Measurements from ENCODE around the gene CYP4F3. TPM values are rescaled to one million over a fixed set of nuclear protein-coding genes. Genes with fewer than 3 reads are reported as not detected.
A peak's percentile ranks its signal among the peaks of the same experiment; 100 is the strongest.

The CYP4F3 gene
- total RNA-seq, 1 donor from 2014 or later, result not detected

DNA sequence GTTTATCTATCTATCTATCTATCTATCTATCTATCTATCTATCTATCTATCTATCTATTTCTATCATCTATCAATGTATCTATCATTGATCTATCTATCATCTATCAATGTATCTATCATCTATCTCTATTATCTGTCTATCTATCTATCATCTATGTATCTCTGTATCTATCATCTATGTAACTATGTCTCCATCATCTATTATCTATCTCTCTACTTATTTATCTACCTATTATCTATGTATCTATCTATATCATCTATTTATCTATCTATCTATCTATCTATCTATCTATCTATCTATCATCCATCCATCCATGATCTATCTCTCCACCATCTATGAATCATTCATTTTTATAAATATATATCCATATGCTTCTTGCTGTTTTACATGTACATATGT lies 15.8 kb downstream of the CYP4F3 start:
- DNase-seq (ENCODE audit: low spot score), result no peak
- H3K36me3 Mint-ChIP-seq (ENCODE audit: low read depth, unreplicated experiment), result peaks cover 3% of the 10 kb centered on the region
- peaks cover 43% of the 10 kb centered on the region for H3K9me3 Mint-ChIP-seq (ENCODE audit: unreplicated experiment)

GRCh38 chr19:15663247-15663646 lies 22.6 kb downstream of the CYP4F3 start:
- DNase-seq (ENCODE audit: low spot score), result no peak
- Mint-ChIP-seq H3K4me3 (ENCODE audit: unreplicated experiment) (no peak overlapping the region), H3K4me1 (ENCODE audit: unreplicated experiment) (no peaks in the 10 kb centered on the region), H3K27ac (ENCODE audit: unreplicated experiment) (no peak overlapping the region), H3K9me3 (ENCODE audit: unreplicated experiment) (peaks cover 41% of the 10 kb centered on the region), H3K27me3 (ENCODE audit: unreplicated experiment) (peaks cover 6% of the 10 kb centered on the region), H3K36me3 (ENCODE audit: low read depth, unreplicated experiment) (peaks cover 4% of the 10 kb centered on the region)
- no peak for TF ChIP-seq CTCF (IDR thresholded peaks at IDR 0.05; ENCODE audit: unreplicated experiment)

More for the DNA sequence above, 15.8 kb downstream of the CYP4F3 start:
- no peak overlapping the region for H3K27ac Mint-ChIP-seq (ENCODE audit: unreplicated experiment)
- H3K4me1 Mint-ChIP-seq (ENCODE audit: unreplicated experiment), result no peaks in the 10 kb centered on the region
- H3K27me3 Mint-ChIP-seq (ENCODE audit: unreplicated experiment), result peaks cover 8% of the 10 kb centered on the region
- no peak overlapping the region for H3K4me3 Mint-ChIP-seq (ENCODE audit: unreplicated experiment)
- TF ChIP-seq CTCF (IDR thresholded peaks at IDR 0.05; ENCODE audit: unreplicated experiment), result no peak

- H3K4me3 Mint-ChIP-seq (ENCODE audit: unreplicated experiment), result no peak overlapping the region
- peaks cover 8% of the 10 kb centered on the region for H3K36me3 Mint-ChIP-seq (ENCODE audit: low read depth, unreplicated experiment)
- no peak overlapping the region for H3K27ac Mint-ChIP-seq (ENCODE audit: unreplicated experiment)
These were observed 25.5 kb downstream of the CYP4F3 start for GRCh38 chr19:15666186-15666585.

DNA sequence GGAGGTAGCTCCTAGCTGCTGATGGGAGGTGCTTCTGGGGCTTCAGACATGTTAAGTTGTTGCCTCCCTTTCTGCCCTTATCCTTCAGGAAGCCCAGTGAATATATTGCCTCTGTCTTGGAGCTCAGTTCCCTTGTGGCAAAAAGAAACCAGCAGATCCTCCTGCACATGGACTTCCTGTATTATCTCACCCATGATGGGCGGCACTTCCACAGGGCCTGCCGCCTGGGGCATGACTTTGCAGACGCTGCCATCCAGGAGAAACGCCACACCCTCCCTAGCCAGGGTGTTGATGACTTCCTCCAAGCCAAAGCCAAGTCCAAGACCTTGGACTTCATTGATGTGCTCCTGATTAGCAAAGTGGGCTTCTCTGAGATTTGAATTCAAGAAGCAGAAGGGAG lies 26.2 kb downstream of the CYP4F3 start:
- Mint-ChIP-seq H3K4me3 (ENCODE audit: unreplicated experiment) (no peak overlapping the region), H3K4me1 (ENCODE audit: unreplicated experiment) (no peaks in the 10 kb centered on the region), H3K9me3 (ENCODE audit: unreplicated experiment) (peaks cover 39% of the 10 kb centered on the region), H3K36me3 (ENCODE audit: low read depth, unreplicated experiment) (peaks cover 5% of the 10 kb centered on the region), H3K27me3 (ENCODE audit: unreplicated experiment) (peaks cover 6% of the 10 kb centered on the region), H3K27ac (ENCODE audit: unreplicated experiment) (no peak overlapping the region)
- TF ChIP-seq CTCF (IDR thresholded peaks at IDR 0.05; ENCODE audit: unreplicated experiment), result no peak
- no peak for DNase-seq (ENCODE audit: low spot score)

More at GRCh38 chr19:15666186-15666585, 25.5 kb downstream of the CYP4F3 start:
- Mint-ChIP-seq H3K9me3 (ENCODE audit: unreplicated experiment) (peaks cover 46% of the 10 kb centered on the region), H3K27me3 (ENCODE audit: unreplicated experiment) (peaks cover 6% of the 10 kb centered on the region), H3K4me1 (ENCODE audit: unreplicated experiment) (no peaks in the 10 kb centered on the region)
- no peak for TF ChIP-seq CTCF (IDR thresholded peaks at IDR 0.05; ENCODE audit: unreplicated experiment)
- DNase-seq (ENCODE audit: low spot score), result no peak

DNA sequence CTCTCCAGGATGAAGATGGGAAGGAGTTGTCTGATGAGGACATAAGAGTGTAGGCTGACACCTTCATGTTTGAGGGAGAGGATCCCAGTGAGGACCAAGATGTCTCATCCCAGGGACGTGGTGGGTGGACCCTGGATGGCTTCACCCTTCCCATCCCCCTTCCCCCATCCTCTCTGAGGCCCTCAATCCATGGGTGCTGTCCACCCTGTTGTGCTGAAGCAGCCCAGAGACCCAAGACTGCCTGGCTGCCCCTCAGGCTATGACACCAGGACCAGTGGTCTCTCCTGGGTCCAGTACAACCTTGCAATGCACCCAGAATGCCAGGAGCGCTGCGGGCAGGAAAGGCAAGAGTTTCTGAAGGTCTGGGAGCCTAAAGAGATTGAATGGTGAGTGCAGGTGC lies 28.7 kb downstream of the CYP4F3 start:
- Mint-ChIP-seq H3K27me3 (ENCODE audit: unreplicated experiment) (peaks cover 8% of the 10 kb centered on the region), H3K9me3 (ENCODE audit: unreplicated experiment) (peaks cover 25% of the 10 kb centered on the region), H3K36me3 (ENCODE audit: low read depth, unreplicated experiment) (peaks cover 7% of the 10 kb centered on the region), H3K4me3 (ENCODE audit: unreplicated experiment) (no peak overlapping the region), H3K27ac (ENCODE audit: unreplicated experiment) (peak overlapping the region; percentile 10), H3K4me1 (ENCODE audit: unreplicated experiment) (no peaks in the 10 kb centered on the region)
- DNase-seq (ENCODE audit: low spot score), result no peak
- TF ChIP-seq CTCF (IDR thresholded peaks at IDR 0.05; ENCODE audit: unreplicated experiment), result no peak
